Fibroblast of villous mesenchyme (primary cell): ENCODE results near the gene TMEM39B. TPM values are rescaled to one million over a fixed set of nuclear protein-coding genes. Genes with fewer than 3 reads are reported as not detected.
"Not testable (repeated sequence)": the region's sequence is repeated elsewhere in the genome, so short reads cannot be mapped to it uniquely, and the experiment has no call there.

ENCODE experiments used
- DNase-seq: peaks from one replicate; pipeline ENCODE4 v3.0.0-alpha.2; 2010; ENCODE audit warnings: low read depth
- H3K4me3 ChIP-seq: 2 replicates; pipeline ENCODE4 v1.5.1; 2011; ENCODE audit warnings: low read depth, mild to moderate bottlenecking, low read length
- total RNA-seq: library from RNA; depleted of rRNA; stranded (reverse); fragments of >200 nt; gene quantifications from 2 replicates; pipeline ENCODE4 v1.2.3, GENCODE V29; 2012
- TF ChIP-seq, protein P1 (sequence below): IDR thresholded peaks from 2 replicates; pipeline ENCODE4 v1.5.1; 2012; ENCODE audit warnings: low read depth, mild to moderate bottlenecking, low read length; ENCODE audit not compliant: insufficient read depth

TMEM39B gene
- total RNA-seq, 1 donor = 5.6 TPM

DNA sequence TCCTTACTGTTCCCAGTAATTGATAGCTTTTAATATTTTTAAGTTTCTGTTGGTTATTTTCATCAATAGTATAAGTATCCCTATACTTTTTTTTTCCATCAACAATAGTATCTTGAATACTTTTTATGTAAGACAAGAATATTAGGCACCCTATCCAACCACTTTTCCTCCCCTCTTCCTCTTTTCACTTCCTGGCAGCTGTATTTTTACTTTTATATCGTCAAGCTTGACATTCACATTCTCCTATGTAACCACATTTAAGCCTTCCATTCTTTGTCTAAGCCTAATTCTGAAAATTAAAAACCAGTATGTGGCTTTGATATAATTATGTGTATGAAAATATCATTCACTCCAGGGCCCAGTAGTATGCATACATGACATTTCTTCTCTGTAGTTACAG is 9.3 kb downstream of the TMEM39B start:
- H3K4me3 ChIP-seq = no peak overlapping the region
- no peak for DNase-seq
- TF ChIP-seq, protein P1, sequence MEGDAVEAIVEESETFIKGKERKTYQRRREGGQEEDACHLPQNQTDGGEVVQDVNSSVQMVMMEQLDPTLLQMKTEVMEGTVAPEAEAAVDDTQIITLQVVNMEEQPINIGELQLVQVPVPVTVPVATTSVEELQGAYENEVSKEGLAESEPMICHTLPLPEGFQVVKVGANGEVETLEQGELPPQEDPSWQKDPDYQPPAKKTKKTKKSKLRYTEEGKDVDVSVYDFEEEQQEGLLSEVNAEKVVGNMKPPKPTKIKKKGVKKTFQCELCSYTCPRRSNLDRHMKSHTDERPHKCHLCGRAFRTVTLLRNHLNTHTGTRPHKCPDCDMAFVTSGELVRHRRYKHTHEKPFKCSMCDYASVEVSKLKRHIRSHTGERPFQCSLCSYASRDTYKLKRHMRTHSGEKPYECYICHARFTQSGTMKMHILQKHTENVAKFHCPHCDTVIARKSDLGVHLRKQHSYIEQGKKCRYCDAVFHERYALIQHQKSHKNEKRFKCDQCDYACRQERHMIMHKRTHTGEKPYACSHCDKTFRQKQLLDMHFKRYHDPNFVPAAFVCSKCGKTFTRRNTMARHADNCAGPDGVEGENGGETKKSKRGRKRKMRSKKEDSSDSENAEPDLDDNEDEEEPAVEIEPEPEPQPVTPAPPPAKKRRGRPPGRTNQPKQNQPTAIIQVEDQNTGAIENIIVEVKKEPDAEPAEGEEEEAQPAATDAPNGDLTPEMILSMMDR = no peak

DNA sequence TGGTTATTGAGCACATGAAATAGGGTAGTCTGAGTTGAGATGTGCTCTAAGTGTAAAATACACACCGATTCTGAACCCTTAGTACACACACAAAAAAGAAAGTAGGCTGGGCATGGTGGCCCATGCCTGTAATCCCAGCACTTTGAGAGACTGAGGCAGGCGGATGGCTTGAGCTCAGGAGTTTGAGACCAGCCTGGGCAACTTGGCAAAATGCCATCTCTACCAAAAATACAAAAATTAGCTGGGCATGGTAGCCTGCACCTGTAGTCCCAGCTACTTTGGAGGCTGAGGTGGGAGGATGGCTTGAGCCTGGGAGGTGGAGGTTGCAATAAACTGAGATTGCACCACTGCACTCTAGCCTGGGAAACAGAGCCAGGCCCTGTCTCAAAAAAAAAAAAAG is 13.6 kb downstream of the TMEM39B start:
- not testable (repeated sequence) for H3K4me3 ChIP-seq, DNase-seq

- DNase-seq = no peak
- TF ChIP-seq, protein P1 = no peak
- no peak overlapping the region for H3K4me3 ChIP-seq
These were observed 18.4 kb downstream of the TMEM39B start for GRCh38 chr1:32091176-32091575.

DNA sequence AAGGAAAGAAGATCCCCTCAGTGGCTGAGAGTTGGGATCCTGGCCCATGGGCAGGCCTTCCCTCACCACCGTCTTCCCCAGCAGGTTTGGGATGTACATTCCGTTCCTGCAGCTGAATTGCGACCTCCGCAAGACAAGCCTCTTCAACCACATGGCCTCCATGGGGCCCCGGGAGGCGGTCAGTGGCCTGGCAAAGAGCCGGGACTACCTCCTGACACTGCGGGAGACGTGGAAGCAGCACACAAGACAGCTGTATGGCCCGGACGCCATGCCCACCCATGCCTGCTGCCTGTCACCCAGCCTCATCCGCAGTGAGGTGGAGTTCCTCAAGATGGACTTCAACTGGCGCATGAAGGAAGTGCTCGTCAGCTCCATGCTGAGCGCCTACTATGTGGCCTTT is 18.9 kb downstream of the TMEM39B start:
- no peak for DNase-seq
- TF ChIP-seq, protein P1 = no peak
- H3K4me3 ChIP-seq = no peak overlapping the region

- TF ChIP-seq, protein P1 = no peak
- no peak overlapping the region for H3K4me3 ChIP-seq
- DNase-seq = no peak
These were observed 22.2 kb downstream of the TMEM39B start for GRCh38 chr1:32094746-32095521.

GRCh38 chr1:32099426-32099825 is 26.7 kb downstream of the TMEM39B start:
- TF ChIP-seq, protein P1 = no peak
- DNase-seq = no peak

DNA sequence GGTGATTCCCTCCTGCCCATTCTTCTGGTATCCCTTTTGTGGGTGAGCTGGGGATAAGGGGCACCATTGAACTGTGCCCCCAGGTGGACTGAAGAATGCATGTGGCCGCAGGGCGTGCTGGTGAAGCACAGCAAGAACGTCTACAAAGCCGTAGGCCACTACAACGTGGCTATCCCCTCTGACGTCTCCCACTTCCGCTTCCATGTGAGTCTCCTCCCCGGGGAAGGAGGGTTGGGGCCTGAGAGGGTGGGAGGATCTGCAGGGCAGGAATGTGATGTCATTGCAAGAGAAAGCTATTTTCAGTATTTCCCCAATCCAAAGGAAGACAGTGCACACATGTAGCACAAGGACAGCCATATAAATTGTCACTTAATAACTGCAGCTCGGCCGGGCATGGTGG is 27.6 kb downstream of the TMEM39B start:
- TF ChIP-seq, protein P1 = no peak
- peak; percentile 51 for DNase-seq
- H3K4me3 ChIP-seq = no peak overlapping the region

More at GRCh38 chr1:32099426-32099825, 26.7 kb downstream of the TMEM39B start:
- no peak overlapping the region for H3K4me3 ChIP-seq
